Measurements from ENCODE around the gene DACT2.
"Not testable (repeated sequence)": the region's sequence is repeated elsewhere in the genome, so short reads cannot be mapped to it uniquely, and the experiment has no call there.

DACT2 gene

GRCh38 chr6:168299541-168300511, 19.8 kb downstream of the DACT2 start:
- in situ Hi-C loops (cut with MboI; ENCODE audit: low sequenced_read_pairs), result no loop called here
- DNase-seq (ENCODE audit: low spot score in 2 of 2), result no peak
- no peaks in the 10 kb centered on the region for H3K36me3 ChIP-seq (replicated peaks)
- H3K27me3 ChIP-seq (ENCODE audit: low read depth), result no peaks in the 10 kb centered on the region
- H3K9me3 ChIP-seq, result no peaks in the 10 kb centered on the region
- no peaks in the 10 kb centered on the region for H3K4me1 ChIP-seq
- no peak overlapping the region for H3K4me3 ChIP-seq

DNA sequence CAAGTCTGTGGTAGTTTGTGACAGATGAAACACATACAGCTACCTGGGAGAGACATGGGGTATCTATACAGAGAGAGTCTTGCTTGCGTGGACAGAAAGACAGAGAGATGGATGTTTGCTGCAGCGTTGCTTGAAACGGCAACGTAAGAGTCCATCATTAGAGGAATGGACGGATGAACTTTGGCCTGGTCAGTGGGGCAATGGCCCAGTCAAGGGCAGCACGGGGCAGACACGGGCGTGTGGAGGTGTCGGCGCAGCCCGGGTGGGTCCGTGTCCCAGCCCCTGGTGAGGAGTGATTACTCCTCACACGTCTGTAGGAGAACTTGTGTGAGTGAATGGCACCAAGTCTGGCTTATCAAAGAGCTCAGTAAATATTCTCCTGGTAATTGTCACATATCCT, 21.9 kb downstream of the DACT2 start:
- in situ Hi-C loops (cut with MboI; ENCODE audit: low sequenced_read_pairs), result no loop called here
- Histone ChIP-seq H3K9me3 (no peaks in the 10 kb centered on the region), H3K4me1 (no peaks in the 10 kb centered on the region), H3K36me3 (replicated peaks) (no peaks in the 10 kb centered on the region), H3K27me3 (ENCODE audit: low read depth) (0 out of 2 replicates have a peak, but pooled peaks cover 2% of the 10 kb centered on the region), H3K4me3 (no peak overlapping the region)
- no peak for DNase-seq (ENCODE audit: low spot score in 2 of 2)

- in situ Hi-C loops (cut with MboI; ENCODE audit: low sequenced_read_pairs), result no loop called here
- Histone ChIP-seq H3K9me3 (no peaks in the 10 kb centered on the region), H3K27me3 (ENCODE audit: low read depth) (0 out of 2 replicates have a peak, but pooled peaks cover 5% of the 10 kb centered on the region), H3K4me3 (no peak overlapping the region), H3K36me3 (replicated peaks) (no peaks in the 10 kb centered on the region), H3K4me1 (no peaks in the 10 kb centered on the region)
- no peak for DNase-seq (ENCODE audit: low spot score in 2 of 2)
These were observed 24.7 kb downstream of the DACT2 start for GRCh38 chr6:168294901-168295300.

- H3K9me3 ChIP-seq, result no peaks in the 10 kb centered on the region
- in situ Hi-C loops (cut with MboI; ENCODE audit: low sequenced_read_pairs), result no loop called here
- H3K36me3 ChIP-seq (replicated peaks), result no peaks in the 10 kb centered on the region
- no peak overlapping the region for H3K4me3 ChIP-seq
- H3K27me3 ChIP-seq (ENCODE audit: low read depth), result 0 out of 2 replicates have a peak, but pooled peaks cover 5% of the 10 kb centered on the region
- no peaks in the 10 kb centered on the region for H3K4me1 ChIP-seq
- no peak for DNase-seq (ENCODE audit: low spot score in 2 of 2)
These were observed 25.7 kb downstream of the DACT2 start for GRCh38 chr6:168293636-168294530.

- in situ Hi-C loops (cut with MboI; ENCODE audit: low sequenced_read_pairs), result no loop called here
These were observed 26.8 kb downstream of the DACT2 start for GRCh38 chr6:168292826-168293225.

DNA sequence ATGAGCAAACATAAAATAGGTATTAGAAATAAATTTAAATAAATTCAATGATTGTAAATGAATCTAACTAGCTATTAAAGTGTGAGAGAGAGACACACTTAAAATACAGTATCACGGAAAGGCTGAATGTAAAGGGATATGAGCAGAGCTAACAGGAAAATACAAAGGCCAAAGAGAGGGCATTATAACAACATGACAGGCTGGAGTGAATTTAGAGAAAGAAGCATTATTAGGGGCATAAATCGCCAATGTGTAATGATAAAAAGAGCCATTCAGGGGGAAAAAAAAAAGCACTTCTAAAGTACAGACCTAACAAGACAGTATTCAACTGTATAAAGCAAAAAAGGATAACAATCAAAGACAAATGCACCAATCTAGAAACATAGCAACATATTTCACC, 28.1 kb downstream of the DACT2 start:
- Histone ChIP-seq H3K27me3 (ENCODE audit: low read depth) (0 out of 2 replicates have a peak, but pooled peaks cover 5% of the 10 kb centered on the region), H3K4me3 (no peak overlapping the region), H3K9me3 (no peaks in the 10 kb centered on the region), H3K4me1 (no peaks in the 10 kb centered on the region), H3K36me3 (replicated peaks) (no peaks in the 10 kb centered on the region)
- in situ Hi-C loops (cut with MboI; ENCODE audit: low sequenced_read_pairs), result no loop called here
- DNase-seq (ENCODE audit: low spot score in 2 of 2), result no peak

More at GRCh38 chr6:168292826-168293225, 26.8 kb downstream of the DACT2 start:
- no peaks in the 10 kb centered on the region for H3K4me1 ChIP-seq
- H3K36me3 ChIP-seq (replicated peaks), result no peaks in the 10 kb centered on the region
- DNase-seq (ENCODE audit: low spot score in 2 of 2), result no peak
- no peaks in the 10 kb centered on the region for H3K9me3 ChIP-seq
- 0 out of 2 replicates have a peak, but pooled peaks cover 5% of the 10 kb centered on the region for H3K27me3 ChIP-seq (ENCODE audit: low read depth)
- H3K4me3 ChIP-seq, result no peak overlapping the region

GRCh38 chr6:168290095-168290494, 29.5 kb downstream of the DACT2 start:
- Histone ChIP-seq H3K4me3 (no peak overlapping the region), H3K27me3 (ENCODE audit: low read depth) (0 out of 2 replicates have a peak, but pooled peaks cover 5% of the 10 kb centered on the region), H3K9me3 (no peaks in the 10 kb centered on the region), H3K4me1 (no peaks in the 10 kb centered on the region), H3K36me3 (replicated peaks) (no peaks in the 10 kb centered on the region)
- no peak for DNase-seq (ENCODE audit: low spot score in 2 of 2)
- in situ Hi-C loops (cut with MboI; ENCODE audit: low sequenced_read_pairs), result no loop called here

GRCh38 chr6:168289571-168289962, 30.0 kb downstream of the DACT2 start:
- in situ Hi-C loops (cut with MboI; ENCODE audit: low sequenced_read_pairs), result no loop called here

DNA sequence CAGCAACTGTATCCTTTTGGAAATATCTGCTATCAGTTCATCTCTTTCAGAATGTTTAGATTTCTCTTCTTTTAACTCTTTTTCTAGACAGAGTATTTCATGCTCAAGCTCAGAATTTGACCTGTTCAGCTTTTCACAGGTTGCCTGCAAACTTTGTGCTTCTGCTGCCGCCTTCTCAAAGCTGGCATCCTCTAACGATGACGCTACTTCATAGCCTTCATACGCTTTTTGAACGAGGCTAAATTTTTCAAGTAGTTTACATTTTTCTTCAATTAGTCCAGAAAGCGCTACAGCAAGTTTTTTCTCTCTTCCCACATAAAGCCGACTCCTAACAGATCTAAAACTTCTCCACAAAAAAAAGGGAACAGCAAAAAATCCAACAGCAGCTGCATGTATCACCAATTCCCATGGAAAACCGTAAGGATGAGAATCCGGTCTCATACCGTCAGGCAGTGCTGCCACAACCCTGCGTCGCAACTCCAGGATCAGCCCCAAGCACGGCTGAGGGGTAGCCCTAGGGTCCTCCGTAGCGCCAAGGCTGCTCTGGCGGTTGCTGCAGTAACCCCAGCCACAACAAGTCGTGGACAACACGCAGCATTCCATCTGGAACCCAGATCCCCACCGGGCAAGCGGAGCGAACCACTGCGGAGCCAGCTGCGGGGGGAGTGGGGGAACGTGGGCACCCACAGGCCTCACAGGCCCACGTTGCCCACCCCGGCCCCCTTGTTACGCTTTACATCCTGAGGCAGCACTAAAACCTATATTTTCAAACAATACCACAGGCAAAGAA, 30.6 kb downstream of the DACT2 start:
- no peak for DNase-seq (ENCODE audit: low spot score in 2 of 2)
- Histone ChIP-seq H3K4me1 (no peaks in the 10 kb centered on the region), H3K4me3 (no peak overlapping the region), H3K36me3 (replicated peaks) (no peaks in the 10 kb centered on the region), H3K27me3 (ENCODE audit: low read depth) (0 out of 2 replicates have a peak, but pooled peaks cover 5% of the 10 kb centered on the region), H3K9me3 (no peaks in the 10 kb centered on the region)
- in situ Hi-C loops (cut with MboI; ENCODE audit: low sequenced_read_pairs), result no loop called here

More at GRCh38 chr6:168289571-168289962, 30.0 kb downstream of the DACT2 start:
- no peak for DNase-seq (ENCODE audit: low spot score in 2 of 2)
- Histone ChIP-seq H3K4me1 (no peaks in the 10 kb centered on the region), H3K9me3 (no peaks in the 10 kb centered on the region), H3K27me3 (ENCODE audit: low read depth) (0 out of 2 replicates have a peak, but pooled peaks cover 5% of the 10 kb centered on the region), H3K36me3 (replicated peaks) (no peaks in the 10 kb centered on the region), H3K4me3 (no peak overlapping the region)

- H3K4me1 ChIP-seq; DNase-seq (ENCODE audit: low spot score in 2 of 2); H3K9me3 ChIP-seq; in situ Hi-C loops (cut with MboI; ENCODE audit: low sequenced_read_pairs); H3K27me3 ChIP-seq (ENCODE audit: low read depth); H3K36me3 ChIP-seq (replicated peaks); H3K4me3 ChIP-seq: not testable (repeated sequence)
These were observed 32.1 kb downstream of the DACT2 start for GRCh38 chr6:168287460-168287859.

GRCh38 chr6:168286771-168287446, 32.7 kb downstream of the DACT2 start:
- H3K4me3 ChIP-seq; H3K27me3 ChIP-seq (ENCODE audit: low read depth): not testable (repeated sequence)

GRCh38 chr6:168286116-168286515, 33.5 kb downstream of the DACT2 start:
- H3K27me3 ChIP-seq (ENCODE audit: low read depth), result no peaks in the 10 kb centered on the region
- no peaks in the 10 kb centered on the region for H3K9me3 ChIP-seq
- DNase-seq (ENCODE audit: low spot score in 2 of 2), result no peak
- H3K36me3 ChIP-seq (replicated peaks), result no peaks in the 10 kb centered on the region
- H3K4me3 ChIP-seq, result no peak overlapping the region
- in situ Hi-C loops (cut with MboI; ENCODE audit: low sequenced_read_pairs), result no loop called here
- no peaks in the 10 kb centered on the region for H3K4me1 ChIP-seq

More at GRCh38 chr6:168286771-168287446, 32.7 kb downstream of the DACT2 start:
- H3K4me1 ChIP-seq; DNase-seq (ENCODE audit: low spot score in 2 of 2); in situ Hi-C loops (cut with MboI; ENCODE audit: low sequenced_read_pairs); H3K9me3 ChIP-seq; H3K36me3 ChIP-seq (replicated peaks): not testable (repeated sequence)

Measured in HAP-1 (cell line).